ENCODE data around the gene SAXO1.

DNA sequence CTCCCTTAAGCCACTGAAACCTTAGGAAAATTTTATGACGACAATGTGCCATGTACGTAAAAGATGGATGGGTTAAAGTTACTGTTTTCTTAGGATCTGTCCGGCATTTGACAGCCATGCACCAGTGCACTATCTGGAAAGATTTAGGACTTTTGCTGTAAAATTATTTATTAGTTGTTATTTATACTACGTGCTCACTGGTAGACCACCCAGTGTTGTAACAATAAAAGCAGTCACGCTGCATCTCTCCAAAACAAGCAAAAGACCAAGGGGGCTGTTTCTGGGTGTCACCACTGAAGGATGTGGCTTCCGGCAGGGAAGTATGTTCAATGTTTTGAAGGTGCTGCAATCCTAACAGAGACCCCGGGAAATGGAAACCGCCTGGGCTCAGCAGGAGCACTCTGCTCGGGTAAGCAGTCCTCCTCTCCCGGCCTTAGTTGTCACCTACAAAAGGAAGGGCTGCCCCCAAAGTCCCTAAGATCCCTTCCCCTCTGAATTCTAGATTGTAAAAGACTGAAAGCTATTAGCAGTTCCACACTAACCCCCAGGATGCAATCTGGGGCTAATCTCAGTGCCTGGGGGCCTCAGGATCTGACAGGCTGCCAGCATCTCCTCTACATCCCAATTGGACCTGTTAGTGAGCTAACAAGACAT is 38.6 kb downstream of the SAXO1 start:
- TF ChIP-seq, protein P1, sequence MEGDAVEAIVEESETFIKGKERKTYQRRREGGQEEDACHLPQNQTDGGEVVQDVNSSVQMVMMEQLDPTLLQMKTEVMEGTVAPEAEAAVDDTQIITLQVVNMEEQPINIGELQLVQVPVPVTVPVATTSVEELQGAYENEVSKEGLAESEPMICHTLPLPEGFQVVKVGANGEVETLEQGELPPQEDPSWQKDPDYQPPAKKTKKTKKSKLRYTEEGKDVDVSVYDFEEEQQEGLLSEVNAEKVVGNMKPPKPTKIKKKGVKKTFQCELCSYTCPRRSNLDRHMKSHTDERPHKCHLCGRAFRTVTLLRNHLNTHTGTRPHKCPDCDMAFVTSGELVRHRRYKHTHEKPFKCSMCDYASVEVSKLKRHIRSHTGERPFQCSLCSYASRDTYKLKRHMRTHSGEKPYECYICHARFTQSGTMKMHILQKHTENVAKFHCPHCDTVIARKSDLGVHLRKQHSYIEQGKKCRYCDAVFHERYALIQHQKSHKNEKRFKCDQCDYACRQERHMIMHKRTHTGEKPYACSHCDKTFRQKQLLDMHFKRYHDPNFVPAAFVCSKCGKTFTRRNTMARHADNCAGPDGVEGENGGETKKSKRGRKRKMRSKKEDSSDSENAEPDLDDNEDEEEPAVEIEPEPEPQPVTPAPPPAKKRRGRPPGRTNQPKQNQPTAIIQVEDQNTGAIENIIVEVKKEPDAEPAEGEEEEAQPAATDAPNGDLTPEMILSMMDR (conservative IDR thresholded peaks at IDR 0.05; ENCODE audit: low read depth in 2 of 2): no peak
- no peak for TF ChIP-seq CREB1 (CRISPR knock-in tag; IDR thresholded peaks at IDR 0.05; ENCODE audit: low read depth)
- no peak for TF ChIP-seq POLR2AphosphoS5 (IDR thresholded peaks at IDR 0.05; ENCODE audit: low read depth)
- TF ChIP-seq EZH2 (IDR thresholded peaks at IDR 0.05; ENCODE audit: low read depth, unreplicated experiment): no peak
- no peak for TF ChIP-seq EZH2phosphoT487 (IDR thresholded peaks at IDR 0.05; ENCODE audit: unreplicated experiment)
- TF ChIP-seq NANOG (IDR thresholded peaks at IDR 0.05; ENCODE audit: borderline replicate concordance): no peak
- TF ChIP-seq, protein P2, sequence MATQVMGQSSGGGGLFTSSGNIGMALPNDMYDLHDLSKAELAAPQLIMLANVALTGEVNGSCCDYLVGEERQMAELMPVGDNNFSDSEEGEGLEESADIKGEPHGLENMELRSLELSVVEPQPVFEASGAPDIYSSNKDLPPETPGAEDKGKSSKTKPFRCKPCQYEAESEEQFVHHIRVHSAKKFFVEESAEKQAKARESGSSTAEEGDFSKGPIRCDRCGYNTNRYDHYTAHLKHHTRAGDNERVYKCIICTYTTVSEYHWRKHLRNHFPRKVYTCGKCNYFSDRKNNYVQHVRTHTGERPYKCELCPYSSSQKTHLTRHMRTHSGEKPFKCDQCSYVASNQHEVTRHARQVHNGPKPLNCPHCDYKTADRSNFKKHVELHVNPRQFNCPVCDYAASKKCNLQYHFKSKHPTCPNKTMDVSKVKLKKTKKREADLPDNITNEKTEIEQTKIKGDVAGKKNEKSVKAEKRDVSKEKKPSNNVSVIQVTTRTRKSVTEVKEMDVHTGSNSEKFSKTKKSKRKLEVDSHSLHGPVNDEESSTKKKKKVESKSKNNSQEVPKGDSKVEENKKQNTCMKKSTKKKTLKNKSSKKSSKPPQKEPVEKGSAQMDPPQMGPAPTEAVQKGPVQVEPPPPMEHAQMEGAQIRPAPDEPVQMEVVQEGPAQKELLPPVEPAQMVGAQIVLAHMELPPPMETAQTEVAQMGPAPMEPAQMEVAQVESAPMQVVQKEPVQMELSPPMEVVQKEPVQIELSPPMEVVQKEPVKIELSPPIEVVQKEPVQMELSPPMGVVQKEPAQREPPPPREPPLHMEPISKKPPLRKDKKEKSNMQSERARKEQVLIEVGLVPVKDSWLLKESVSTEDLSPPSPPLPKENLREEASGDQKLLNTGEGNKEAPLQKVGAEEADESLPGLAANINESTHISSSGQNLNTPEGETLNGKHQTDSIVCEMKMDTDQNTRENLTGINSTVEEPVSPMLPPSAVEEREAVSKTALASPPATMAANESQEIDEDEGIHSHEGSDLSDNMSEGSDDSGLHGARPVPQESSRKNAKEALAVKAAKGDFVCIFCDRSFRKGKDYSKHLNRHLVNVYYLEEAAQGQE (IDR thresholded peaks at IDR 0.05; ENCODE audit: unreplicated experiment): no peak
- no peak for TF ChIP-seq JUNB (IDR thresholded peaks at IDR 0.05; ENCODE audit: unreplicated experiment)

All from GM23338 (cell line).